DND-41 (cell line): ENCODE data around the gene TIMM9.

ENCODE experiments used
- CTCF ChIP-seq: IDR thresholded peaks from 2 replicates; pipeline ENCODE4 v1.5.1; 2012; ENCODE audit warnings: borderline replicate concordance, low read length, moderate library complexity, mild to moderate bottlenecking; ENCODE audit not compliant: poor library complexity, severe bottlenecking; ENCODE audit errors: extremely low read depth
- EZH2 ChIP-seq: IDR thresholded peaks from 3 replicates; pipeline ENCODE4 v1.6.1; 2012; ENCODE audit warnings: borderline replicate concordance, low read depth, mild to moderate bottlenecking, moderate library complexity, low read length, inconsistent platforms; ENCODE audit not compliant: severe bottlenecking

GRCh38 chr14:58444627-58445026 lies 17.3 kb upstream of the TIMM9 start:
- no peak for TF ChIP-seq CTCF
- no peak for TF ChIP-seq EZH2
